LNCaP clone FGC (cell line): ENCODE data around the gene TBC1D13.
A peak's percentile ranks its signal among the peaks of the same experiment; 100 is the strongest.

ENCODE experiments used
- DNase-seq: peaks from one replicate; pipeline ENCODE4 v3.0.0-alpha.2; 2011; ENCODE audit warnings: low read depth
- H3K4me3 ChIP-seq: 2 replicates; pipeline ENCODE4 v1.5.1; 2011; ENCODE audit warnings: mild to moderate bottlenecking, low read depth, low read length, control low read depth
- TF ChIP-seq, protein P1 (sequence below): IDR thresholded peaks from 2 replicates; pipeline ENCODE4 v1.5.1; 2012; ENCODE audit warnings: mild to moderate bottlenecking; ENCODE audit not compliant: control insufficient read depth, insufficient read depth; ENCODE audit errors: extremely low read depth

TBC1D13 gene

DNA sequence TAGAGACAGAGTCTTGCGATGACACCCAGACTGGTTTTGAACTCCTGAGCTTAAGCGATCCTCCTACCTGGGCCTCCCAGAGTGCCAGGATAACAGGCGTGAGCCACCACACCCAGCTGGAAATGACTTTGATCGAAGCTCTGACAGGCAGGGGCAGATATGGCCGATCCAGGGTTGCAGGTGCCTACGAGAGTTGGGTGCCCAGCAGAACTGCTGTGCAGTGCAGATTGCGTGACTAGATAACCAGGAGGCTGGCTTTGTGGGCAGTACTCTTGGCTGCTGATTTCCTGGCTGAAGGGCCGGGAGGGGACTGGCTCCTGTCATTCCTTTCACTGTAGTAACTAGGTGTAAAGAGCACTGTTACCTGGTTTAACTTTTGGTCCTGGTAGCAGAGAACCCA, 11.8 kb downstream of the TBC1D13 start:
- H3K4me3 ChIP-seq: no peak overlapping the region
- DNase-seq: peak; percentile 23
- TF ChIP-seq, protein P1, sequence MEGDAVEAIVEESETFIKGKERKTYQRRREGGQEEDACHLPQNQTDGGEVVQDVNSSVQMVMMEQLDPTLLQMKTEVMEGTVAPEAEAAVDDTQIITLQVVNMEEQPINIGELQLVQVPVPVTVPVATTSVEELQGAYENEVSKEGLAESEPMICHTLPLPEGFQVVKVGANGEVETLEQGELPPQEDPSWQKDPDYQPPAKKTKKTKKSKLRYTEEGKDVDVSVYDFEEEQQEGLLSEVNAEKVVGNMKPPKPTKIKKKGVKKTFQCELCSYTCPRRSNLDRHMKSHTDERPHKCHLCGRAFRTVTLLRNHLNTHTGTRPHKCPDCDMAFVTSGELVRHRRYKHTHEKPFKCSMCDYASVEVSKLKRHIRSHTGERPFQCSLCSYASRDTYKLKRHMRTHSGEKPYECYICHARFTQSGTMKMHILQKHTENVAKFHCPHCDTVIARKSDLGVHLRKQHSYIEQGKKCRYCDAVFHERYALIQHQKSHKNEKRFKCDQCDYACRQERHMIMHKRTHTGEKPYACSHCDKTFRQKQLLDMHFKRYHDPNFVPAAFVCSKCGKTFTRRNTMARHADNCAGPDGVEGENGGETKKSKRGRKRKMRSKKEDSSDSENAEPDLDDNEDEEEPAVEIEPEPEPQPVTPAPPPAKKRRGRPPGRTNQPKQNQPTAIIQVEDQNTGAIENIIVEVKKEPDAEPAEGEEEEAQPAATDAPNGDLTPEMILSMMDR: no peak

DNA sequence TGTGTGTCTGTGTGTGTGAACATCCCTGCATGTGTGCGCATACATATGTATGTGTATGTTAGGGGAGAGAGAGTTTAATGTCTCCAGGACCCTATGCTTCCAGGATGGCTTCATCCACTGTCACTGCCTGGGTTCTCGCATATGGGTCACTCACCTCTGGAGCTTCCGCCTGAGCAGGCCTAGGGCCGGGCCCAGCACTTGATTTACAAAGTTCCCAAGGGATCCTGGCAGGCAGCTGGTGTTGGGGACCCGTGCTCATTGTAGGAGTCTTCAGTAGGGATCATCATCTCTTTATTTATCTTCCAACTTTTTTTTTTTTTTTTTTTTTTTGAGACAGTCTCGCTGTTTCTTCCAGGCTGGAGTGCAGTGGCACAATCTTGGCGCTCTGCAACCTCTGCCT, 13.0 kb downstream of the TBC1D13 start:
- TF ChIP-seq, protein P1: no peak
- DNase-seq: no peak
- H3K4me3 ChIP-seq: no peak overlapping the region

DNA sequence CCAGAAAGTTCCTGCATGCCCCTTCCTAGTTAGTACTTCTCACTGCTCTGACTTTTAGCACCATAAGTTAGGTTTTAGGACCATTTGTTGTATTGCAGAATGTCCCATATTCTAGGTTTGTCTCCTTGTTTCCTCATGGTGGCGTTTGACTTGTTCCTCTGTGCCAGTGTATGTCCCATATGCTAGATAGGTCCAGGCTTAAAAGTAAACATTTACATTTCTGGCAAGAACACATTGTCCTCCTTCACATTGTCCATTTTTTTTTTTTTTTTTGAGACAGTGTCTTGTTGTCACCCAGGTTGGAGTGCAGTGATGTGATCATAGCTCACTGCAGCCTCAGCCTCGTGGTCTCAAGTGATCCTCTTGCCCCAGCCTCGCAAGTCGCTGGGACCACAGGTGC, 15.4 kb downstream of the TBC1D13 start:
- peak; percentile 60 for DNase-seq
- no peak overlapping the region for H3K4me3 ChIP-seq
- TF ChIP-seq, protein P1: no peak

DNA sequence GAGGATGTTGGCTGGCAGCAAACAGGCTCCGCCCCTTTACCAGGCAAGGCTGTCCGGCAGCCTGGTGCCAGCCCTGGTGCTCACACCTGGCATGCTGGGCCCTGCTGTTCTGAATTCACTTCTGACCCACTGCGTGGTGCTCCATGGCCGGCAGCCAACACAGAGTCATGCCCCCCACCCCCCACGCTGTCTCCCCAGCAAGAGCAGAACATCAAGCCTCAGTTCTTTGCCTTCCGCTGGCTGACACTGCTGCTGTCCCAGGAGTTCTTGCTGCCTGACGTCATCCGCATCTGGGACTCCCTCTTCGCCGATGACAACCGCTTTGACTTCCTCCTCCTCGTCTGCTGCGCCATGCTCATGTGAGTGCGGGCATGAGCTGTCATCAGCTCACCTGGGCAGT, 18.6 kb downstream of the TBC1D13 start:
- no peak overlapping the region for H3K4me3 ChIP-seq
- TF ChIP-seq, protein P1: no peak

DNA sequence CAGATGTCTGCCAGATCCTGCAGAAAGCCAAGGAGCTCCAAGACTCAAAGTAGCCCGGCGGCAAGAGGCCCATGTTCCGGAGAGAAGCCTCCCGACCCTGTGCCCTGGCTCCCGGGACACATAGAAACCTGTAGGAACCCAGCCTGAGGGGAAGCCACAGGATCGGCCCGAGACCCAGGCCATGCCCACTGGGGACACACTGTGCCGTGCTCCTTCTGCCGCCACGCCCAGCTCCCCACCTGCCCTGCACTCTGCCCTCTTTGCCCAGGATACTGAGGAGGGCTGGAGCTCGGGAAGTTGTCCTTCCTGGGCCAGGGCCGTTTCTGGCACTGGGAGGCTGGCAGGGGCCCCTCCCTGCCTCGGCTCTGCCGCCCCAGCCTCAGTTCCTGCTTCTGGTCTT, 20.8 kb downstream of the TBC1D13 start:
- no peak overlapping the region for H3K4me3 ChIP-seq
- TF ChIP-seq, protein P1: no peak
- DNase-seq: no peak

More for the DNA sequence above, 18.6 kb downstream of the TBC1D13 start:
- DNase-seq: no peak

DNA sequence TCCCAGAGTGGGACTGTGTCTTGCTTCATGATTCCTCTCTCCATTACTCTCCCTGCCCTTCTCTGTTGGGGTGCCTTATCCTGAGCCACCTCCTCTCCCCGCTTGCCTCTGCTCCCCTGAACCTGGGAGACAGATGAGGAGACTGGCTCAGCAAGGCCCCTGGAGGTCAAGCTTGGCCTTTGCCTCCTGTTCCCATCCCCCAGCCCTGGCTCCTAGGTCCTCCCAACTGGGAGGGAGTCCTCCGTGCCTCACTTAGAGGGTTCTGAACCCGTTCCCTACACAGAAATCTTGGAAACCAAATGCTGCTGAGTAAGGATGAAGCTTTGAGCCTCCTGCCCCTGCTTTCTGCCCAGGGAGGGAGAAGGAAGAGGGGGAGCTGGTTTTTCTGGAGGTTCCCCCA, 21.5 kb downstream of the TBC1D13 start:
- DNase-seq: no peak
- H3K4me3 ChIP-seq: no peak overlapping the region
- TF ChIP-seq, protein P1: no peak

DNA sequence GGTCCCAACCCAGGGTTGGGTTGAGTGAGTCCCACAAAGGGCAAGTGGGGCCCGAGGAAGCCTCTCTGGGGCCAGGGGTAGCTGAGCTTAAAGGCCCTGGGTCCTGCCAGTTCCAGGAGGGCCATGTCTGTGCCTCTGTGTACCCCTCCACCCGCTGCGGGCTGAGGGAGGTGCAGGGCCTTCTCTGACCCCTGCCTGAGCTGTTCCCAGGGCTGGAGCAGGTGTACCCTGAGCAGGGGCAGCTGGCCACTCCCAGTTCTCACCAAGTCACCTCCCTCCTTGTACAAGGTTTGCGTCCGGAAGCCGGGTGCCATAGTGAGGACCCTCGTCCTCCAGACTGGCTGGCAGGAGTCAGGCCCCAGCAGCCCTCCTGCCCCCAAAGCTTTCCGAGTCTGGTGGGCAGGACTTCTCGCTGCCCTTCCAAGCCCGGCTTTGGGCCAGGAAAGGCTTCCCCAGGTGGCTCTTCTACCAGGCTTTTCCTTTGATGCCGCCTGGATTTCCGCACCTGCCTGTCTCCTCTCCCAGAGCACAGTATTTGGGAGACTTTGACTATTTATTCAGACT, 22.1 kb downstream of the TBC1D13 start:
- TF ChIP-seq, protein P1: no peak

More for the DNA sequence above, 22.1 kb downstream of the TBC1D13 start:
- DNase-seq: no peak
- no peak overlapping the region for H3K4me3 ChIP-seq
